ENCODE data around the gene VPS13D.

Gene VPS13D

DNA sequence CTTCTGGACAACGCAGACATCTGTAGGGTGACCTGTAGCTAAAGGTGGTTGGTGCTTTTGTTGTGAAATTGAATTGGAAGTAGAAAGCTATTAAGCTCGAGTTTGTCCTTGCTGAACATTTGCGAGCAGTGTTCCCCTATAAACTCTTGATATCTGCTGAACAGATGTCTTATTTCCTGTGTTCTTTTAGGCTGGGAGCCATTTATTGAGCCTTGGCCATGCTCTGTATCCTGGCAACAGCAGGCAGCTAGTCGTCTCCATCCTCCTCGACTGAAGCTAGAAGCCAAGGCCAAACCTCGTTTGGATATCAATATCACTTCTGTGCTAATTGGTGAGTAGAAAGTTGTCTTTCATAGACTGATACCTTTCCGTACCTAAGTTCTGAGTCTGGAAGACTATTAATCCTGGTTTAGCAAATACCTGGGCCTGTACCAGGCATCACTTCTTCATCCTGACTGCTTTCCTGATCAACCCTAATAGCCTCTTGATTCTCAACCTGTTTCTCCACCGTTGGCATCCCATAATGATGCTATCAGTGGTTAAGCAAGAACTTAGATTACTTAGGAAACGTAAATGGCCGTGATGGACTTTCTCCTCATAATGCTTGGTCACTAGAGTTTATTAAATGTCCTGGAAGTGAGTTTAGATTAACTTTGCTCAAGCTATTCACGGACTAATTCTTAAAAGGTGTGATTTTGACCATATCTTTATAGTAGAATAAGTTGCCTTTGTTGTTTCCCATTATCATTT is 103.4 kb downstream of the VPS13D start:
- no peak for DNase-seq (ENCODE audit: low read depth in 1 of 2, low spot score in 1 of 2)

DNA sequence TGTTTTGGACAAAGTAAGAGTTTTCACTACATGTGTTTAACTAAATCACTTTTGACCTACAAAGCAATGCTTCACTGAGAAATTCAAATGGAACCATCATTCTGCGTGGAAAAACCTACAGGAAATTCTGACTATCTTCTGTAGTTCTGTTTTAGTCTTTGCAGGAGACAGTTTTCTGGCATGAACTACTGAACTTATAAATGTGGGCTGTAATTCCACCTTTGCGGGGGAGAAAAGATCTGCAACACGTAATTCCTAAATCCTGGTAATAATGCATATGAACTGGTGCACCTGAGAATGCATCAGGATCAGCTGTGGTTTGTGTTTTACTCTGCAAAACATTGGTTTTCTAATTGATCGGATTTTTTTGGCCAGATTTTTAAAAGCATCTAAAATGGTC is 106.0 kb downstream of the VPS13D start:
- DNase-seq (ENCODE audit: low read depth in 1 of 2, low spot score in 1 of 2), result no peak

DNA sequence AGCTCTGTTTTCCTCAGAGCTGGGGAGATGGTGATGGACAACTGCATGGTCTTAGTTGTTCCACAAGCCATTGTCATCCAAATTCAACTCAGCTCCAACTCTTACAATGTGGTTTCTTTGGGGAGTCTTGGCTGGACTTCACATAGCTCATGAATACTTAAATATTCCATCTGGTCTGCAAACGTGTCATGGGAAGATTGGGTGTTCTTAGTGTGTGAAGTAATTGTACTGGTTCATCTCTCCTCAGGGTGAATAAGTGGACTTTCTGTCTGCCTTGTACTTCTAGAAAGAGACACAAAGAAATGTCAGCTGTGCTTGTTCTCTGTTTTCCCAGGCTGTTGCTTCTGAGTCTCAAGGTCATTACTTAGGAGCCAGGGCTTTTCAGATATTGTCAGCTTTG is 106.6 kb downstream of the VPS13D start:
- no peak for DNase-seq (ENCODE audit: low read depth in 1 of 2, low spot score in 1 of 2)

DNA sequence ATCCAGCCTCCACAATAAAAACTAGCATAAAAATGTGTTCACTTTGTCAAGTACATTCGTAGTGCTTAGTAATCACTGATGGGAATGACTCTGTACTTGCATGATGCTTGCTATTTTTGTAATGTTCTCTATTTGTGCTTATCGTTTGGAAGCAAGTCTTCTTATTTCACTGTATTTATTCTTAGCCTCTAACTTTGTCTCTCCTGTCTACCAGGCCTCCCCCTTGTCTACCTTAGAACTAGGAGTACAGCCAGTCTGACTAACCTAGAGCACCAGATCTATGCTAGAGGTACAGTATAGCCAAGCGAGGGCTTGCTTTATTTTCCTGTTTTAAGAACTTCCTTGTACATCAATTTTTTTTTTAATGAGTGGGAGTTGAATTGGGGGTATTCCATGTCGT is 108.2 kb downstream of the VPS13D start:
- DNase-seq (ENCODE audit: low read depth in 1 of 2, low spot score in 1 of 2), result no peak

DNA sequence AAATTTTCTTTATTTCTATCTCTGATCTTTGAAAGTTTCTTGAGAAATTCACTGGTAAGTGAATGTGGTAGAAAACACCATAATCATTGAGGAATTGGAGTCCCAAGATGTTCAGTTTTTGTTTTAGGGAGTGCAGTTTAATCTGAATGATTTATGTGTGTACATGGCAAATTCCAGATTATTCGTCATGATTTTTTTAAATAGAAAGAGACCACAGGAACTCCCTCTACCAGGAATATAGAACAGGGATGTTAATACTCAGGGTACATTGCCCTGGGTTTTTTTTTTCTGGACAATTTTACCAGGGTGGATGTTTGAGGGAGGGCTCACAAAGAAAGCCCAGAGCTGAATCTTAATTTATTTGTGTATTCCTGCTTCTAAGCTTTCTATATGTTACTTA is 109.0 kb downstream of the VPS13D start:
- no peak for DNase-seq (ENCODE audit: low read depth in 1 of 2, low spot score in 1 of 2)

DNA sequence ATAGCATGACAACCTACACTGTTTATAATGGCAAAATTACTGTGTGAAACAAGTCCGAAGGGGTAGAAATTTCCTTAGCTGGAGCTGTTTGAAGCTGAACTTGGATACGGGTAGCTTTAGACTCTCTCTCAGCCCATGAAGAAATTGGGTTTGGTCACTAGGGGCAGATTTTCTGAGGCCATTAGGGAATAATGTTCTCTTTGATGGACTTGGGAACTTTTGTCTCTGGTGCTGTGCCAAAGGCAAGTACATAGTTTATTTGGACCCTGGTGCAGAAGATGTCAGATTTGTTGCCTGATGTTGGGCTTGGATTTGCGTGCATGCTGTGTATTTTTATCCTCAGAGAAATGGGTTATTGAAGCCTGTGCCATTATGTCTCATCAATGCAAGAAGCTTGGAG is 109.6 kb downstream of the VPS13D start:
- no peak for DNase-seq (ENCODE audit: low read depth in 1 of 2, low spot score in 1 of 2)

DNA sequence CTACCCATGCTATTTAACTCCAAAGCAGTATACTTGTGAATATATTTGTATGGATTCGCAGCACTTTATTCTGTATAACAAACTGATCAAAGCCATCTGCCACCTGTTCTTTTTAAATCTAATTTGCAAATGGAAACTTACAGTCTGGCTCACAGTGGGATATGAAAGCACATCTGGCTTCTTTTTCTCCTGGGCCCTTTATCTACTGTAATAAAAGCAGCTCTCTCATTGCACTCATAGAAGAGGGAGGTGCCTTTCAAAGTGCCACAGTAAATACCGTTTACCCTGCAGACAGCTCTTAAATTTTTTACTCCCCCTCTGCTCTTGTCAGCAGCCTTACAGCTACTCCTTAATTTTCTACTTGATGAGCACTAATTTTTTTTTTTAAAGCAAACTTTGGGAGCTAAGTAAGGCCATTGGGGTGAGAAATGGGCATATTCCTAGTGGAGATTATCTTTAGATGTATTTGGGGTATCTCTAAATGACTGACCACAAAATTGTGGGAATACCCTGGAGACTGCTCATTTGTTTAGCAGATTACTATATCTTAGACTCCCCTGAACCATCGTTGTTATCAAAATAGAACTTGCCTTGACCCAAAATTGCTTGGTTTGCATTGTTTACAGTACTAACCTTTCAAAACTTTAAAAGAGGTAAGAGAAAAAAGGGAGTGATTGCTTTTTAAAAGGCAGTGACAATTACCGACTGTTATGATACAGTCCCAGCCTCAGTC is 110.1 kb downstream of the VPS13D start:
- no peak for DNase-seq (ENCODE audit: low read depth in 1 of 2, low spot score in 1 of 2)

DNA sequence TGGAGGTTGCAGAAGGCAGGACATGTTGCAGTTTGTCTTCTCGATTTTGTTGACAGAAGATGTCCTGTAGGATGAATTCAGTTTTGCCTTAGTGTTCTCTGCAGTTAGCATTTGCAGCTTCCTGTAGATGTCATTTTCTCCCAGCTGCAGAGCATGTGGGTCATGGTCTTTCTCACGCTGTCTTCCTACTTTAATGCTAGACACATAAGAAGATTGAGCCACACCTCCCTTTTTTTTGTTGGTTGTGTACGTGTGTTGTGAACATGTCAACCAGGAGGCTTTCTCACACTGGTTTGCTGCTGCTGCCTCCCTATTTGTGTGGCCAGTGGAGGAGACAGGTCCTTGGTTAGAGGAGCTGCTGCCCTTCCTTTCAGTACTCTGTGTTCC is 110.7 kb downstream of the VPS13D start:
- DNase-seq (ENCODE audit: low read depth in 1 of 2, low spot score in 1 of 2), result no peak

DNA sequence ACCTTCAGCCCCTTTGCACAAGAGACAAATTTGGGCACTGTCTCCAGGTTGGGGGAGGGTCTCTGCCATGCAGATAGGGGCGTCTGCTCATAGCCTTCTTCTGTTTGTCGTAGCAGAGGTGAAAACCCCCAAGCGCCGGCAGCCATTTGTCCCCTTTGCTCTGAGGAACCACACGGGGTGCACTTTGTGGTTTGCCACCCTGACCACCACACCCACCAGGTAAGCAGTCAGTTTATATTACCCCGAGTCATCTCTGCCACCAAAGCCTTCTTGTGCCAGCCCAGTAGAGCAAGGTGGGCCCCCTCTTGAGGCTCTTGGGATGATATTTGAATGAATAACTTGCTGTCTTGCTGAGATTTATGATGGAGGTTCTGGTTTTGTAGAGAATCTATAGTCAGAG is 111.8 kb downstream of the VPS13D start:
- DNase-seq (ENCODE audit: low read depth in 1 of 2, low spot score in 1 of 2), result no peak

DNA sequence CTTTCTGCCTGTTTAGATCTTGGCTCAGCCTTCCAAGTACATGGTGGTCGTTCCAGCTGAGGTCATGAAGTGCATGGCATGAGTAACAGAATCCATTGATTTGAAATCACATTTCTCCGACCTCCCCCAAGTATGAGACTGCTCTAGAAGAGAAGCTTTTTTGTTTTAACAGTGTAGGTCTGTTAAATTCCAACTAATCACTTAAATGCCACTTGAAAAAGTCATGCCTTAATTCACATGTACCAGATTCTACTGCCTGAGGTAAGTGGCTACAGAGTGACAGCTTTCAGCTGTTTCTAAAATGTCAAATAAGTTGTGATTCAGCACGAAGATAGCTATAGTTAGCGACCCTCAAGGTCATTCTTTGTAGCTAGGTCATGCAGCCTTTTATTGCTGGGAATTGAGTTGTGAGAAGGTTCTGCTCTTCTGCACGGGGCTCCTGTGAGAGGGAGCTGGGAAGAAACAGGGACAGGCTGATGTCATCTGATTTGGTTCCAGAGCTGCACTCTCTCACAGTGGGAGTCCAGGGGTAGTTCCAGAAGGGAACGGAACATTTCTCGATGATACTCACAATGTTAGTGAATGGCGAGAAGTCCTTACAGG is 112.7 kb downstream of the VPS13D start:
- no peak for DNase-seq (ENCODE audit: low read depth in 1 of 2, low spot score in 1 of 2)

DNA sequence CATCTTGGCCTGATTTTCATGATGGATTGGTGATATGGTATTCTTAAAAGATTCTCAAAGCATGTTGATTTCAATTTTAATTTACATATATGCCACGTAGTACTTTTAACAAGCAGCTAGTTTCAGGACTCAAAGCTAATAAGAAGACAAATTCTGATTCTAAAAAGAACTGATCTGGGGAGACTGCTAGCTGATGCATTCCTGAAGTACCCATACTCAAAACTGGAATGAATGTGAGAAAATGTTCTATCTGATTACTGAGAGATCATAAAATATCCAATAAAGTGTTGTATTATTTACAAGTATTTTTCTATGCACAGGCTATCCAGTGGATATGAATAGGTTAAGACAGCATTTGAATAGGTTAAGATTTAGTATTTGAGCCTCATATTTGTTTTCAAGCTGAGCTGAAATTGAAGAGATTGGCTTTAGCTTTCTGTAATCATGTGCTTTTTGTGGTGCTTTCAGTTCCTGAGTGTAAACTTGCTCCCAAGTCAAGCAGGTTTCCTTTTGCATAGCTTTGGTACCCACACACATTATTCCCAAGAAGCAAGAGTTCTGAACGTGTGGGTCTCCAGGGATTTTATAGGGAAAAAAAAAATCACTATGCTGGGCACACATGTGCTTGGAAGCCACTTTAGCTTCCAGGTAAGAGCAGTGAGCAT is 114.1 kb downstream of the VPS13D start:
- no peak for DNase-seq (ENCODE audit: low read depth in 1 of 2, low spot score in 1 of 2)

DNA sequence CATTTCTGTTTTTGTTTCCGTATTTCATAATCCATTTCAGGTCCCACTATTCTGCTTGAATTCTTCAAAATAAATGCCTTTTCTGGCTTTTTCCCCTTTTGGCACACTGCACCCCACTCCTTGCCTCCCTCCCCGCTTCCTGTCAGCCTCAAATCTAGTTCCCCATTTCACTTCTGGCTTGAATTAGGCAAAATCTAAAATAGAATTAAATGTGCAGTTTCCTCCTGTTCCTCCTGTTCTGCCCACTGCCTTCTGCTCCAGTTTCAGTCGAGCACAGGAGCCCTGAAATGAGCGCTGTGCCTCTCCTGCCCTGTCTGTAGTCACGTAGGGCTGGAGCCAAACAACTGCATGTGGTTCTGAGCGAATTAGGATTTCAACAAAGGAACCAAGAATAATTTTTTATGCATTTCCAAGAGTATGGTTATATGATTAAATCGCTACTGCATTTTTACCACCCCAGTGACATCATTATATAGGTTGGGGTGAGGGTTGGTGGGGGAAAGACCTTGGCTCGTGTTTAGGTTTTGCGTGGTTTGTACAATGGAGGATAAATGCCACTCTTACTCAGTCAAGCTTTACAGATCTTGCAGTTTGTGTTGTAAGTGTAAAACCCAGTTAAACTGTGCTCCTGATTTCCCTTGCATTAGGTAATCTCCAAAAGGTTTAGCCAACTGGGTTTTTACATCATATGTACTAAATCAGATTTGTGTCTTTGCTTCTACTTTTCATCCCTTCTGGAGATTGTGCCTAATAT is 114.9 kb downstream of the VPS13D start:
- DNase-seq (ENCODE audit: low read depth in 1 of 2, low spot score in 1 of 2), result no peak

DNA sequence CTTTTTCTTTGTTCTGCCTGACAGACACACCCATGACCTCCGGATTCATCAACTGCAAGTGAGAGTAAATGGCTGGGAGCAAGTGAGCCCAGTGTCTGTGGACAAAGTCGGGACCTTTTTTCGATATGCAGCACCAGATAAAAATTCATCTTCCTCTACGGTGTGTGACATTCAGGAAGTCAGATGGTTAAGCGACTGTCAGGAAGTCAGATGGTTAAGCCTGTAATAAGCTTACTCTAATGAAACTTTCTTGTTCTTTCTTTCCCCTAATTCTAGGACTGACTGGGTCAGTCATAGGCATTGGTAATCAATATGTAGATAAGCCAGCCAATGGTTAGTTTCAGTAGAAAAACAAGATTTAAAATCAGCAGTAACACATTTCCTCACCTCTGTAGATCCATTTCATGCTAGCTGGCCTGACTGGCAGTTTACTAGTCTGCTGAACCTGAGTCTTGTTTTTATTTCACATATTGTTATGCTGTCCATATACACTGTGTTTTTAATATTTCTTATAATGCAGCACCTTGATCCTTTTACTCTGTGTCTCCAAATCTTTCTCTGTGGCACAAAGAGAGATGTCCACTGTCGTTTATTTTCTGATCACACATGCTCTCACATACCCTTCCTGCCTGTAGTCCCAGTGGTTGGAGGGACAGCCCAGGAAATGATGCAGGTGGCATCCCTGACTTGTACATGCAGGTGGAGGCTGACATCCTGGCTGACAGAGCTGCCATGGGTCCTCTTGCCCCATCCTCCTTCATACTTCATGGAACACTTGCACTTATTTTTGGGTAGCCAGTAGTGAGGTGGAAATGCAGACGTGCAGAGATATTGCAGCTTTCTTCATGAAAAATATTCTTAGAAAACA is 115.8 kb downstream of the VPS13D start:
- DNase-seq (ENCODE audit: low read depth in 1 of 2, low spot score in 1 of 2), result no peak

DNA sequence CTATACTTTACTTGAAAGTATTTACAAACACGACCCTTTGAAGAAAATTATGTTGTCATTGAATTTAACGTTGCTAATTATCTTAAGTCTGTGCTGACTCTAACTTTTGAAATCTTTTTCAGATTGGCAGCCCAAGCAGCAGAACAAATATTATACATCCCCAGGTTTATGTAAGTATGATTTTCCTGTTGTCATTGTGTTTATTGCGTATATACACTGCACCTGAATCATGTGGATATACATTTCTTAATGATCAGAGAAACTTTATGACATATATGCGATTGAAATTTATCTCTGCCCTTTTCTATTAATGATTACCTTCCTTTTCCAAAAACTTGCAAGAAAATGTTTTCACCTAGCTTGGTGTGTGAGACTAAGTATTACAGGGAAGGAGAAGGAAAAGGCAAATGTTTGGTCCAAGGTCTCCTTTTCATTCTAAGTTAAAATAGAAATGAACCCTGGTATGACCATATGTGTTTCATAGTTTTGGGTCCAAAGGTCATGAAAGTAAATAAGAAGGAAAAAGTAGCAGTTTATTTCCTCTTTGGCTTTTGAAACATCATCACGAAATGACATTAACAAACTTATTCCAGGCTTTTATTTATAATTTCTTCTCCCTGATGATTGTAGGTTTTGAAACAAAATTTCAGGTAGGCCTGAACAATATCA is 116.8 kb downstream of the VPS13D start:
- no peak for DNase-seq (ENCODE audit: low read depth in 1 of 2, low spot score in 1 of 2)

DNA sequence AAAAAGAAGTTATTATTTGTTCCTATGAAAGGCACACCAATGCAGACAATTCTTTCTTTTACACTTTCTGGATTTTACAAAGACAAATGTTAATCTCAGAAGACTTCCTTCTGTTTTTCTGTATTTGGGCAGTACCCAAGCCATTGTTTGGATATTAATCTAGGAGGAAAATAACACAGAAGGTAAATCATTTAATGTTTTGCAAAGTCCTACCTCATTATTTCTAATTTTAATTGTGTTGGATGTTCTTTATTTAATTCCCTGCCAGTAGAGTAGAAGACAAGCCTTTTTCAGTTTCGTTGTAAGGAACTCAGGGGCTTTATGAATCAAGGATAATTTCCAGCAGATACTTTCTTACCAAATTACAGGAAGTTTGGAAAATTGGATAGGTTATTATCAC is 118.3 kb downstream of the VPS13D start:
- DNase-seq (ENCODE audit: low read depth in 1 of 2, low spot score in 1 of 2), result no peak

DNA sequence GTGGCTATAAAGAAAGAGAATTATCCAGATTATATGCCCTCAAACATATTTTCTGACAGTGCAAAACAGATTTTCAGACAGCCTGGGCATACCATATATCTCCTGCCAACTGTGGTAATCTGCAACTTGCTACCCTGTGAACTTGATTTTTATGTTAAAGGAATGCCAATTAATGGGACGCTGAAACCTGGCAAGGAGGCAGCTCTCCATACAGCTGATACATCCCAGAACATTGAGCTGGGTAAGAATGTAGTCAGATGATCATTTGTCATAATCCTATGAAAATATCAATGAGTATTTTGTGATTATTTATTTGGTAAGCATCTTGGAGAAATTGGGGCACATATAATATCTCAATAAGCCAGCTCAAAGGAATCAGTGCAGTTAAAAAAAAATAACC is 124.2 kb downstream of the VPS13D start:
- no peak for DNase-seq (ENCODE audit: low read depth in 1 of 2, low spot score in 1 of 2)

DNA sequence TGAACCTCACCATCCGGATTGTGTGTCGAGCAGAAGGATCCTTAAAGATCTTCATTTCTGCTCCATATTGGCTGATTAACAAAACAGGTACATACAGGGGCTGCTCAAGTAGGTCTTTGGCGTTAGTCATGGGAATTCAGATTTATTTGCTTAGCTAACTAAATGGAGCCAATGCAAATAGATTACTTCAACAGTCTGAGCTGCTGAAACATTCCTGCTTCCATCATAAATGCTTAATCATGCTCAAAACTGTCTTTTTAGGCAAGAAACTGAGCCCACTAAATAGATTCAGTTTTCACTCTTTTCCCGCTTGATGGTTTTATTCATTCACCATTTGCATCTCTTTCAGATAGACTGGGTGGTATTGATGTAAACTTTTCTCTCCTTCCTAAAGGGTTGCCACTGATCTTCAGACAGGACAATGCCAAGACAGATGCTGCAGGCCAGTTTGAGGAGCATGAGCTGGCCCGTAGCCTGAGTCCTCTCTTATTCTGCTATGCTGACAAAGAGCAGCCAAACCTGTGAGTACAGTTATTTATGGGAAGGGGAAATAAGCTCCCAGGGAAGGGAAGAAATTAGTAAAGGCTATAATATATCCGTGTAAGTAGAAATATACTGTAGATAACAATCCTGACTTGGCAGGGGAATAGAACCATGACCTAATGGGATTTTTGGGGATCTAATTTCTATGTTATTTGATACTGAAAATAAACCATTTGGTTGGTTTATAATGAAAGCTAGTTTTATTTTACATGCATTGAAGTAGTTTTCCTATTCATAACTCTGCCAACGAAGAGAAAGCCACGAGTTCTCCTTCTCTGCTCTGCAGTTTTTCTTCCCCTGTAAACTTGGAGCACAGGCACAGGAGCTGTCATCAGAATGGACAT is 126.4 kb downstream of the VPS13D start:
- no peak for DNase-seq (ENCODE audit: low read depth in 1 of 2, low spot score in 1 of 2)

DNA sequence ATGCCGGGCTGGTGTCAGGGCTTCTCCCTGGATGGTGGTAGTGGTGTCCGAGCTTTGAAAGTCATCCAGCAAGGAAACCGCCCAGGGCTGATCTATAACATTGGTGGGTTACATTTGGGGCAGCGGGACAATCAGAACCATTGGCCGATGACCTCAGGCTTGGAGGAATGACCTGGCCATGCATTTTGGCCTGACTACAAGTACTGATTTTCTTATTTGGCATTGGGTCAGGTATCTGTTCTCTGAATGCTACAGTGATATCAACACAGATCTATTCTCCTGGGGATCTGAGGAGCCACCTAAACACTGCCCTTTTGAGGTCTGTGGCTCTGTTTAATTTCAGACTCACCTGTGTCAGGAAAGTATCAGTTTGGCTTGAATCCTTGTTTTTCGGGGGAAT is 128.7 kb downstream of the VPS13D start:
- no peak for DNase-seq (ENCODE audit: low read depth in 1 of 2, low spot score in 1 of 2)
